HG02588 (cell line): ENCODE data around the gene LRRC7.

Experiments used
- ATAC-seq: cut with Tn5 transposase; IDR thresholded peaks from one replicate; pipeline ENCODE4 v1.9.1; 2021; ENCODE audit warnings: mild to moderate bottlenecking, moderate library complexity; ENCODE audit not compliant: unreplicated experiment

The LRRC7 gene

GRCh38 chr1:70083519-70083918, 515.8 kb downstream of the LRRC7 start:
- no peak for ATAC-seq

DNA sequence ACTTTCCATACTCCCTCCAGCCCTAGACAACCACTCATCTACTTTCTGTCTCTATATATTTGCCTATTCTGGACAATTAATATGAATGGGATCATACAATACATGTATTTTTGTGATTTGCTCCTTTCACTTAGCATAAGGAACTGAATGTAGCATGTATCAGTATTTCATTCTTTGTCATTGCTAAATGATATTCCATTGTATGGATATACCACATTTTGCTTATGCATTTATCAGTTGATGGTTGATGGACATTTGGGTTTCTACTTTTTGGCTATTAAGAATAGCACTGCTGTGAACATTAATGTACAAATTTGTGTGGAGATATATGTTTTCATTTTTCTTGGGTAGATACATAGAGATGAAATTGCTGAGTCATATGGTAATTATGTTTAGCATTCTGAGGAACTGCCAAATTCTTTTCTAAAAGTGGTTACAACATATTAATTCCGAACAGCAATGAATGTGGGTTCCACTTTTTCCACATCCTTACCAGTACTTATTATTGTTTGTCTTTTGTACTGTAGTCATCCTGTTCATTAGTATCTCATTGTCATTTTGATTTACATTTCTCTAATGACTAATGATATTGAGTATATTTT, 516.7 kb downstream of the LRRC7 start:
- no peak for ATAC-seq

GRCh38 chr1:70085521-70085920, 517.8 kb downstream of the LRRC7 start:
- ATAC-seq: no peak

DNA sequence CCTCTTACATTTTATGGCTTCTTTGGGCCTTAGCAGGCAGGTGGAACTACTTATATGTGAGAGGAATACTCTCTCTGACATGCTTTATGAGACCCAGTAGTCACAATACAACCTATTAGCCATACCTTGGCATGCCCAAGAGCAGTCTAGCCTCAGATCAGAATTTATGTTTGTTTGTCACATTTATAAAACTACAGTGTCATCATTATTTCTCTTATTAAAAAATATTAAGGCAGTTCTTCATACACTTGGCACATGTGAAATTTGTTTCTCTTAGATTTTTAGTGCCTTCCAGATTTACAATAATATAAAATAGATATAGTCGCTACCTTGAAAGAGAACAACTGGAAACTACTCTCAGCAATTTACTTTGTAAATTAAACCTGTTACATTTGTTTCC, 519.2 kb downstream of the LRRC7 start:
- ATAC-seq: no peak

DNA sequence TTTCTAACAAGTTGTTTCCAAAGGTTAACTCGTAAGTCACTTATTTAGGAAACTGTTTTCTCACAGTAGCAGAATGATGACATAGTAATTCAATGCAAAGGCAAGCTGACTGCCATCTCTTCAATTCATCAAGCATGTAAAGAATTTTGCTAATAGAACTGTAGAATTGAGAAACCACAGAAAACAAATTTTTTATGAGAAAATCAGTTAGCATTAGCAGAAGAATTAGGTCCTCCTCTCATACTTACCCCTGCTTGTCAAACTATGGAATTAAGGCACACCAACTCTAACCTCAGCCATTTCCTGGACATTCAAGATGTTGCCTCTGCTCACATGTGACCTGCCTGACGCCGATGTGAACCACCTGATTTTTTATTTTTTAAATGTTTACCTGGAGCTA, 522.4 kb downstream of the LRRC7 start:
- no peak for ATAC-seq

DNA sequence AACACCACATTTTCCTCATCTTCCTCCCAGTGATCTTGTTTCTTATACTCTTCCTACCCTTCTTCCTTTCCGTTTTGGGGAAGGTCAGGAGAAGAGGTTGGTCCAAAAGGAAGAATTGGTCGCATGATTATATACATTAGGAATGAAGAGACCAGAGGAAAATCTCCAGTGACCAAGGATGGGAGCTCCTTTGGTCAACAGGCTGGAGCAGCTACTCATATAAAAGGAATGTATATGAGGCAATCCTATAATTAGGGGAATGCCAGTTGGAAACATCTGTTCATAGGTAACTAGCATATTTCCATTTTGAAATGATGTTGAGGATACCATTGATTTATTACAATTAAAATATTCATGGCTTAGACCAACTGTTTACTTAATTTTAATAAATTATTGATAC, 523.2 kb downstream of the LRRC7 start:
- no peak for ATAC-seq

- ATAC-seq: no peak
Measured at GRCh38 chr1:70091811-70092210, 524.1 kb downstream of the LRRC7 start.

GRCh38 chr1:70092526-70092925, 524.8 kb downstream of the LRRC7 start:
- ATAC-seq: no peak

GRCh38 chr1:70093250-70093975, 525.7 kb downstream of the LRRC7 start:
- no peak for ATAC-seq

GRCh38 chr1:70101231-70101630, 533.5 kb downstream of the LRRC7 start:
- ATAC-seq: no peak

DNA sequence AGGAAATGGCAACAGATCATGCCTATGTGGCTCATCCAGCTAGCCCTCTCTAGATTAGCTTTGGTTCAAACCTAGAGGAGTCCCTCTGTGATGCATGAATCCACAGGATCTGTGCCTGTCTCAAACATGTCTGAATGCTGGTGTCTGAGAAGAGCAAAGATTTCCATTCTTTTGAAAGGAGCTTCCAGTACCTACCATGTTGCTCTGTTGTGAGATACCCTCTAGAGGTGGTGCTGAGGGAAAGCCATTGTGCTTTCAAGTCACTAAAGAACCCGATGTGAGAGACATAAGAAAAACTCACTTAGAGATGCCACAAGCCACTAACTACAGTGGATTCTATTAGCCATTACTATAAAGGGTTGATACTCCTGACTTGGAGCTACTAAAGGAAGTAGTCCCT, 534.1 kb downstream of the LRRC7 start:
- no peak for ATAC-seq

DNA sequence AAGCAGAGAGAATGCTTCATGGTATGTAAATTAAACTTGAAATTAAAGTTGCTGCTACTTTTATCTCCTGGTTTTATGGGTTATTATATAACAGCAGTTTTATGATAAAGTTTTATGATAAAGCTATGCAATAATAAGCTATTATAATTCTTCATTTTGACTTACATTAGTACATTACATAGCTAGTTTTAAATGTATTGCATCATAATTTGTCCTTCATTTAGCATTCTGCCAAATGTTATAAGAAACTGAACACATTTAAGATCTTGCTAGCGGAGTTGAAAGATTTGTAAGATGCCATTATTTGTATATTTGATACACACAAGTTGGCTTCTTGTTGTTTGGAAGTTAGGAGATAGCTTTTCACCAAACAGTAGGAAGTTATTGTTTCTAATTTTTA, 536.0 kb downstream of the LRRC7 start:
- no peak for ATAC-seq

DNA sequence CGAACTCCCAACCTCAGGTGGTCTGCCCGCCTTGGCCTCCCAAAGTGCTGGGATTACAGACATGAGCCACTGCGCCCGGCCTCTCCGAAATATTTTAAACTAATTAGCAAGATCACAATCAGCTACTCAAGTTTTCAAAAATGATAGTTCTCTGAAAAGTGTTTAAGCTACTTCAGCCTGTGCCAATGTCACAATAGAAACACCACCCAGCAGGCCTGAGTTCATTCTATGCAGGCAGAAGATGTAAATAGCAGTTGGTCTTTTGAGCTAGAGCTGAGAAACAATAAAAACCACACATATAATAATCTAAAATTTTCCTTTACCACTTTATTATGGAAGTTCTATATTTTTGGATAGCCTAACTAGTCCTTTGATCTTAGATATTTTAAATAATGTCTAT, 541.5 kb downstream of the LRRC7 start:
- ATAC-seq: no peak

- no peak for ATAC-seq
Measured at GRCh38 chr1:70112838-70113237, 545.1 kb downstream of the LRRC7 start.

DNA sequence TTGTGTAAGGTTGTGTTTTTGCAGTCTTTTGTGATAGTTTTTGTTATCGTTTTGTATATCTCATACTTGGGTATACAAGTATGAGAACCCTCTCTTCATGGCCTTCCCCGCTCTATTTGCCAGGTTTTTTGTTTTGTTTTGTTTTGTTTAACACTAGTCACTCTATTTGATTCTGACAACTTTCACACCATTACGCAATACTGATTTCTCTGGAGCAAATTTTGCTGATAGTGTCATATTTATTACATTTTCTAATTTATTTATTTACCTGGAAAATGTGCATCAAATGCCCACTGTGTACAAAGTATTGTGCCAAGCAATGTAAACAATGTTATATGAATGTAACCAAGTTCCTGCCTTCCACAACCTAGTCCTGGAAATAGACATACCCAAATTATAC, 547.6 kb downstream of the LRRC7 start:
- no peak for ATAC-seq

DNA sequence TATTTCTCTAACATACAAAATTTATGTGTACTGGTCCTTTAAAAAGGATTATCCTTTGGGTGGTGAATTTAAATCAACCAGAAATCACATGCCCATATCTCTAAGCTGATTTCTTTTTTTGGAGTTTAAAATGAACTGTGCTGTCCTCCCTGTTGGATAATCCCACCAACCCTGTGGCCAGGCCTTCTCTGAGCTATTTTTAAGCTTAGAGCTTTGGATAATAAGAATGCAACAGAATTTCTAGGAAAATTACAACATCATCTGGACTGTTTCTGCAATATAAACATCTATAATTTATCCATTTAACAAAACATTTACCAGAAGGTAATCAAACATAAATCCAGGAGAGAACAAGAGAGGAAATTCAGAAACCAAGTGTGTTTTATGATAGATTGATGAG, 549.3 kb downstream of the LRRC7 start:
- no peak for ATAC-seq

DNA sequence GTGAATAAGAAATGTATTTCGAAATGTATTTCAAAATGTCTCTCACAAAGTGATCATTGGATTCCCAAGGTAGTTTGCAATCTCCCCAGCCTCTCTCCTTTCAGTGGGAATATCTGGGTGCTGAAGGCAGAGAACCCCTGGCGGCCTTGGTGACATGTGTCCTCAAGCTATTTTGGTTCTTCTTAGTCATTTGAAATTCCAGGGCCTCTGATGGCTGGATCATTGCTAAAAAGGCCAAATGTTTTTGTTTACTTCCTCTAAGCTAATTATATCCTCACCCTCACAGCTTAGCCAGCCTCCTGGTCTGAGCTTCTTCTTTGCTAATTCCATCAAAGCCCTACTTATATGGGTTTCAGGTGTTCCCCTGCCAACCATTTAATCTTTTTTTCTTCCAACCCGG, 566.4 kb downstream of the LRRC7 start:
- ATAC-seq: no peak

GRCh38 chr1:70140343-70140742, 572.6 kb downstream of the LRRC7 start:
- no peak for ATAC-seq

DNA sequence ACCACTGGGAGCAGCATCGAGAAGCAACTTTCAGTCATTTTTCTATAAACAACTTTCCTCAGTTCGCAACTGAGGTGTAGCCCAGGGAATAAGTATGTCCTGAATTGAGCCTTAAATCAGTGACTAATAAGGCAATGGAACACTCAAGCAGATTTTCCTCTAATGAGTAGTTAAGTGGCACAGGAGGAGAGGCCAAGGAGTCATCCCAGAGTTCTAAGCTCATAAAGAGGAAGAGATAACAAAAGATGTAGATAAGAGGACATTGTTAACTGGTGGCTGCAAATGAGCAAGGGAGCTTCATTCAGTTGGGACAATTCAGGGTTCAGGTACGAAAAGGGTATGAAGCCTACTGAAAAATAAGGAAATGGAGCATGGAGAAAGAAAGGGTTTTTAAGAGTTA, 573.2 kb downstream of the LRRC7 start:
- no peak for ATAC-seq

DNA sequence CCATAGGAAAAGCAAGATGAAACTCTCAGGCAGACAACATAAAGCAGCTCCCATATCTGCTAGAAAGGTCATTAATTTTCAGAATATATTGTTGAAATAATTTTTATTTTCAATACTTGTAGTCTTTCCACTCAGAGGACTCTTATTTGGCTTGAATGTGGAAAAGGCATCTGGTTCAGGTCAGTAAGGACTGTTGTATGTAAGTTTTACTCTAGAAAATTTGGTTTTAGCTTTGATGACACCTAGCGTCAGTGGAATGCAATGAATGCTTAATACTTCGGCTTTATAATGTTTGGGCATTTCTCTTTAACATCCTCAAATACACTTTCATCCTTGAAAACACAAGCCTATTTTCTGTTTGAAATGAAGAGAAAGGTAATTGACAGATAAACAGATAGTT, 574.4 kb downstream of the LRRC7 start:
- ATAC-seq: no peak

DNA sequence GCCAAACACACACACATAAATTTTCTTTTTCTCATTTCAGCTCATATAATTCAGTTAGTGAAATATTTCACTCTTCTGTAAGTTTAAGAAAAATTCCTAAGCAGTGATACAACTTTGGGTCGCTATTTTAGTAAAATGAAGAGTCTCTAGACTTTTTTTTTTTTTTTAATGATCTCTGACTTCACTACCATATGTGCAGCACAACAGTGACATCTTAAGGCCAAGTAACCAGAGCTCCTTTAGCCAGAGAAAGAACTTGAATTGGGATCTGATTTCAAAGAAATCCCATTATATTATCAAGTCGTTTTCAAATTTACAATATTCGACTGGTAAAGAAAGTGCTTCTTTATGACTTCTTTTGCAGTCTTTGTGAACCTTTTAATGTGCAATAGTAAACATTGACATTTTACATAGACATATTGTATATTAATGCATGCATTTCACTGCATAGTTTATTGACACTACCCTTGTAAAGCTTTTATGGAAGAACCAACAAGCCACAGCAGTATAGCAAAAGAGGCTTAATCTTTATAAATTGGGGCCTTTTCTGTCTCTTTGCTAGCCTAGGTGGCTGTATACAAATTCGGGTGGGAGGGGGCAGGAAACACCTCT, 575.4 kb downstream of the LRRC7 start:
- ATAC-seq: no peak

GRCh38 chr1:70146488-70146887, 578.8 kb downstream of the LRRC7 start:
- ATAC-seq: no peak

GRCh38 chr1:70150444-70150843, 582.7 kb downstream of the LRRC7 start:
- ATAC-seq: no peak
